PC-3 (cell line): ENCODE measurements around the gene ATP2B3. TPM values are rescaled to one million over a fixed set of nuclear protein-coding genes. Genes with fewer than 3 reads are reported as not detected.

Source experiments
- ATAC-seq: fragments of 200-7000 bp; cut with Tn5 transposase; 2 replicates; pipeline ENCODE4 v1.9.1; 2020; ENCODE audit warnings: mild to moderate bottlenecking, moderate library complexity
- BruUV-seq: library from RNA; stranded (reverse); fragments of 400-500 nt; replicated peaks from 2 replicates; lab custom pipeline; 2021; lab: Mats Ljungman, UMichigan
- CTCF ChIA-PET: fragments of 300-600 bp; sonication (Branson Sonifier 250); formaldehyde crosslinking; loops from one replicate; lab custom pipeline; 2022; ENCODE audit warnings: antibody characterized with exemption; lab: Charles Lee
- POLR2A ChIA-PET: fragments of 300-600 bp; sonication (Branson Sonifier 250); formaldehyde crosslinking; loops from one replicate; lab custom pipeline; 2022; ENCODE audit warnings: antibody characterized with exemption; ENCODE audit not compliant: unreplicated experiment; lab: Charles Lee
- DNase-seq: peaks from one replicate; pipeline ENCODE4 v3.0.0-alpha.2; 2015
- H2AFZ ChIP-seq: fragments of 300-600 bp; sonication (generic); 2 replicates; pipeline ENCODE4 v1.6.0; 2016; ENCODE audit warnings: antibody characterized with exemption, low read length
- H3F3A ChIP-seq: fragments of 300-600 bp; sonication (generic); one replicate; pipeline ENCODE4 v1.6.0; 2017; ENCODE audit warnings: antibody characterized with exemption, low read length, control low read depth, mild to moderate bottlenecking; ENCODE audit not compliant: unreplicated experiment
- H3K27ac ChIP-seq: fragments of 300-600 bp; sonication (generic); 2 replicates; pipeline ENCODE4 v1.5.1; 2016; ENCODE audit warnings: mild to moderate bottlenecking, low read length
- H3K27me3 ChIP-seq: fragments of 300-600 bp; sonication (generic); 2 replicates; pipeline ENCODE4 v1.6.1; 2016; ENCODE audit warnings: low read length, mixed read lengths
- H3K36me3 ChIP-seq: fragments of 300-600 bp; sonication (generic); 2 replicates; pipeline ENCODE4 v1.6.1; 2016; ENCODE audit warnings: low read depth, mixed run types, low read length, mixed read lengths
- H3K4me1 ChIP-seq: fragments of 300-600 bp; sonication (generic); 2 replicates; pipeline ENCODE4 v1.5.1; 2016; ENCODE audit warnings: low read length; ENCODE audit not compliant: insufficient read depth
- H3K4me2 ChIP-seq: fragments of 300-600 bp; sonication (generic); 2 replicates; pipeline ENCODE4 v1.6.0; 2016; ENCODE audit warnings: low read length
- H3K4me3 ChIP-seq: fragments of 300-600 bp; sonication (generic); 2 replicates; pipeline ENCODE4 v1.5.1; 2016; ENCODE audit warnings: mild to moderate bottlenecking, low read length, mixed read lengths
- H3K79me2 ChIP-seq: fragments of 300-600 bp; sonication (generic); 2 replicates; pipeline ENCODE4 v1.6.1; 2017; ENCODE audit warnings: low read length, mixed read lengths
- H3K9ac ChIP-seq: fragments of 300-600 bp; sonication (generic); 2 replicates; pipeline ENCODE4 v1.6.0; 2016; ENCODE audit warnings: mild to moderate bottlenecking, low read length
- H3K9me2 ChIP-seq: fragments of 300-600 bp; sonication (generic); replicated peaks from 2 replicates; pipeline ENCODE4 v1.6.1; 2016; ENCODE audit warnings: mixed run types, low read length, mixed read lengths
- H3K9me3 ChIP-seq: fragments of 300-600 bp; sonication (generic); 2 replicates; pipeline ENCODE4 v1.6.1; 2016; ENCODE audit warnings: low read length, mixed read lengths
- H4K20me1 ChIP-seq: fragments of 300-600 bp; sonication (generic); 2 replicates; pipeline ENCODE4 v1.6.1; 2016; ENCODE audit warnings: low read length, mixed read lengths
- CTCF ChIP-seq: fragments of 300-600 bp; sonication (generic); conservative IDR thresholded peaks from 2 replicates; pipeline ENCODE4 v1.5.1; 2017; ENCODE audit warnings: antibody characterized with exemption, low read depth, mild to moderate bottlenecking, low read length
- EZH2 ChIP-seq: fragments of 300-600 bp; sonication (generic); IDR thresholded peaks from one replicate; pipeline ENCODE4 v1.6.1; 2017; ENCODE audit warnings: antibody characterized with exemption, mild to moderate bottlenecking, low read length; ENCODE audit not compliant: unreplicated experiment
- EZH2phosphoT487 ChIP-seq: fragments of 300-600 bp; sonication (generic); IDR thresholded peaks from 2 replicates; pipeline ENCODE4 v1.6.1; 2018; ENCODE audit warnings: mild to moderate bottlenecking, antibody characterized with exemption, low read length, borderline replicate concordance
- intact Hi-C: fragments of 100-400 bp; cut with micrococcal nuclease; formaldehyde crosslinking; loops from 2 replicates; pipeline ENCODE4 v1.9.0; 2023
- total RNA-seq: library from RNA; depleted of rRNA; stranded (reverse); fragments of >200 nt; gene quantifications from 2 replicates; pipeline ENCODE4 v1.2.3, GENCODE V29; 2014

Gene ATP2B3
- total RNA-seq, 1 experiment from 2014 or later, result not detected

- no peaks in the 10 kb centered on the region for H3K4me1 ChIP-seq
- H3K36me3 ChIP-seq, result no peaks in the 10 kb centered on the region
- H3K9me3 ChIP-seq, result no peaks in the 10 kb centered on the region
- no peaks in the 10 kb centered on the region for H3K27me3 ChIP-seq
- no peak for TF ChIP-seq EZH2
- TF ChIP-seq CTCF, result no peak
- TF ChIP-seq EZH2phosphoT487, result no peak
- H3F3A ChIP-seq, result no peaks in the 10 kb centered on the region
- intact Hi-C loops, result no loop called here
- DNase-seq (no peak), ATAC-seq (no peak)
- no peaks in the 10 kb centered on the region for H3K79me2 ChIP-seq
- no peak overlapping the region for H2AFZ ChIP-seq
- no TSS peak for BruUV-seq
- no peak overlapping the region for H3K4me2 ChIP-seq
- ChIA-PET CTCF (no interaction called here), POLR2A (no interaction called here)
- no peaks in the 10 kb centered on the region for H4K20me1 ChIP-seq
- H3K4me3 ChIP-seq, result no peak overlapping the region
- H3K27ac ChIP-seq, result no peak overlapping the region
- H3K9ac ChIP-seq, result no peak overlapping the region
- no peaks in the 10 kb centered on the region for H3K9me2 ChIP-seq
These were observed 9.4 kb downstream of the ATP2B3 start for GRCh38 chrX:153526801-153527200.

- Histone ChIP-seq H3K4me1 (no peaks in the 10 kb centered on the region), H3K36me3 (no peaks in the 10 kb centered on the region), H3K4me2 (no peak overlapping the region), H3K4me3 (no peak overlapping the region), H4K20me1 (no peaks in the 10 kb centered on the region), H3K9ac (no peak overlapping the region), H3K9me2 (no peaks in the 10 kb centered on the region), H3K27ac (no peak overlapping the region), H3K9me3 (no peaks in the 10 kb centered on the region), H2AFZ (no peak overlapping the region), H3K79me2 (no peaks in the 10 kb centered on the region), H3F3A (no peaks in the 10 kb centered on the region), H3K27me3 (no peaks in the 10 kb centered on the region)
- POLR2A ChIA-PET, result no interaction called here
- CTCF ChIA-PET, result no interaction called here
- no peak for ATAC-seq
- intact Hi-C loops, result no loop called here
- TF ChIP-seq EZH2phosphoT487, result no peak
- TF ChIP-seq CTCF, result no peak
- no peak for TF ChIP-seq EZH2
- no peak for DNase-seq
- no TSS peak for BruUV-seq
These were observed 9.8 kb downstream of the ATP2B3 start for GRCh38 chrX:153527208-153527607.

DNA sequence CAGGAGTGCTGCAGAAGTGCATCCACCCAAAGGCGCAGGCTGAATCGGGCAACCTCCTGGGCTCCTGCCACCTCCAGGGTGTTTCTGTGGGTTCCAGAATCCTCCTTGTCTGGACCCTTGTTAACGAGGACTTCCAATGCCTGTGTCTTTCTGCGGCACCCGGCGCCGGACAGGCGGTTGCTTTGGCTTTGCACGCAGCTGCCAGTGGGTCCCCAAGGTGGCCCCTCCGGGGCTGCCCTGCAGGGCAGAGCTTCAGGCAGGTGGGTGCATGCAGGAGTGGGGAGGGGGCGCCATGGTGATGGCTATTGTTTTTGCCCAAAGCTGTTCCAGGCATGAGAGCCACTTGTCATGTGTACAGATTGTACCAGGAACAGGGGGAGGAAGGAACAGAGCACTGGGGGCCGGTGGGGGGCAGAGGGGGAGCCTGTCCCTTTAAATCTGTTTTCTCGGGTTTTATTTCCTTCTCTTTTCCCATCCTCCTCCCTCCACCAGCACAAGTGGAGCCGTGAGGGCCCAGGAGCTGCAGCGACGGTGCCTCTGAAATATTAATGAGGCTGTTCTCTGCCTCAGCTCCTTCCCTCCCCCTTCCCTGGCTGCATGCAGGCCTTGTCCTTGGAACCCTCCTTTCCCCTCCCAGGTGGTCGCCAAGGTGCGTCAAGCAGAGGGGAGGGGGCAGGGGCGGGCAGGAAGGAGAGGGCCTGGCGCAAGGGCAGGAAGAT, 13.1 kb downstream of the ATP2B3 start:
- Histone ChIP-seq H3F3A (no peaks in the 10 kb centered on the region), H3K9ac (no peak overlapping the region), H3K79me2 (no peaks in the 10 kb centered on the region), H3K4me1 (no peaks in the 10 kb centered on the region), H4K20me1 (no peaks in the 10 kb centered on the region), H3K9me2 (no peaks in the 10 kb centered on the region), H3K9me3 (no peaks in the 10 kb centered on the region), H3K27me3 (no peaks in the 10 kb centered on the region), H2AFZ (no peak overlapping the region), H3K4me2 (no peak overlapping the region), H3K27ac (no peak overlapping the region), H3K36me3 (no peaks in the 10 kb centered on the region), H3K4me3 (no peak overlapping the region)
- ChIA-PET POLR2A (no interaction called here), CTCF (no interaction called here)
- no TSS peak for BruUV-seq
- DNase-seq (no peak), ATAC-seq (no peak)
- intact Hi-C loops, result no loop called here
- no peak for TF ChIP-seq CTCF
- TF ChIP-seq EZH2phosphoT487, result no peak
- TF ChIP-seq EZH2, result no peak
